ENCODE measurements around the gene AP2A2.

DNA sequence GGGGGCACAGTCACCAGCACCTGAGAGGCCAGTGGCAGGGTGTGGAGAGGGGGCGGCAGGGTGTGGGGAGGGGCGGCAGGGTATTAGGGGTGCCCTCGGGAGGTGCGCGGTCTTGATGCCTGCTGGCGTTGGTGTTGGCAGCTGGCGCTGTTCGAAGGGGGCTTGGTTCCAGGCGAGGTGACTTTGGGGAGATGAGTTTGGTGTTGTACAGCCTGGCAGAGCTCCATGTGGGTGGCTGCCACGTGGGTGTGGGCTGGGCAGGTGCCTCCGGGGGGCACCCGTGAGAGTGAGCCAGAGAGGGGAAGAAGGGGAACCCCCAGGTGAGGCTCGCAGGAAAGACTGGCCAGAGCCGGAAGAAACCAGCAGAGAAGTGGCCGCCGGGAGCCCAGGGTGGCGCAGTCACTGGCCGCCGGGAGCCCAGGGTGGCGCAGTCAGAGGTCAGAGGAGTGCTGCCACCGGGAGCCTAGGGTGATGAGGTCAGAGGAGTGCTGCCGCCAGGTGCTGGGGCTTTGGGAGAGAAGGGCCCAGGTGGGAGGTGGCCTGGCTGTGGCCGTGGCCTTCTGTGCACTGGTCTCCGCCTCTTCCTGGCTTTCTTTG lies 66.1 kb downstream of the AP2A2 start:
- TF ChIP-seq, protein P1, sequence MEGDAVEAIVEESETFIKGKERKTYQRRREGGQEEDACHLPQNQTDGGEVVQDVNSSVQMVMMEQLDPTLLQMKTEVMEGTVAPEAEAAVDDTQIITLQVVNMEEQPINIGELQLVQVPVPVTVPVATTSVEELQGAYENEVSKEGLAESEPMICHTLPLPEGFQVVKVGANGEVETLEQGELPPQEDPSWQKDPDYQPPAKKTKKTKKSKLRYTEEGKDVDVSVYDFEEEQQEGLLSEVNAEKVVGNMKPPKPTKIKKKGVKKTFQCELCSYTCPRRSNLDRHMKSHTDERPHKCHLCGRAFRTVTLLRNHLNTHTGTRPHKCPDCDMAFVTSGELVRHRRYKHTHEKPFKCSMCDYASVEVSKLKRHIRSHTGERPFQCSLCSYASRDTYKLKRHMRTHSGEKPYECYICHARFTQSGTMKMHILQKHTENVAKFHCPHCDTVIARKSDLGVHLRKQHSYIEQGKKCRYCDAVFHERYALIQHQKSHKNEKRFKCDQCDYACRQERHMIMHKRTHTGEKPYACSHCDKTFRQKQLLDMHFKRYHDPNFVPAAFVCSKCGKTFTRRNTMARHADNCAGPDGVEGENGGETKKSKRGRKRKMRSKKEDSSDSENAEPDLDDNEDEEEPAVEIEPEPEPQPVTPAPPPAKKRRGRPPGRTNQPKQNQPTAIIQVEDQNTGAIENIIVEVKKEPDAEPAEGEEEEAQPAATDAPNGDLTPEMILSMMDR (IDR thresholded peaks at IDR 0.05): no peak
- no peak for TF ChIP-seq POLR2A (IDR thresholded peaks at IDR 0.05)

All from prostate gland (tissue), 2 donors.